Central memory CD8-positive, alpha-beta T cell (primary cell): ENCODE data around the gene ETV6.

Experiments
- ATAC-seq: fragments of 150-1000 bp; cut with Tn5 transposase; replicated peaks from 2 replicates; pipeline ENCODE4 v1.10.0; 2022; ENCODE audit warnings: mild to moderate bottlenecking, moderate FRiP score, moderate number of reproducible peaks; ENCODE audit not compliant: poor library complexity, severe bottlenecking; ENCODE audit errors: extremely low read depth
- DNase-seq, 2 donors: peaks; one replicate each; pipeline ENCODE4 v3.0.0; 2021; ENCODE audit warnings: low spot score in 2 of 2
- H3K27ac Mint-ChIP-seq: one replicate; pipeline ENCODE4 v1.8.0; 2022; ENCODE audit warnings: low read depth, mild to moderate bottlenecking, moderate library complexity, mixed read lengths
- H3K27me3 Mint-ChIP-seq: one replicate; pipeline ENCODE4 v1.8.0; 2022; ENCODE audit warnings: mixed read lengths
- H3K36me3 Mint-ChIP-seq: one replicate; pipeline ENCODE4 v1.8.0; 2022; ENCODE audit warnings: mild to moderate bottlenecking, moderate library complexity, mixed read lengths; ENCODE audit not compliant: insufficient read depth
- H3K4me1 Mint-ChIP-seq: one replicate; pipeline ENCODE4 v1.8.0; 2022; ENCODE audit warnings: mixed read lengths
- H3K4me3 Mint-ChIP-seq: one replicate; pipeline ENCODE4 v1.8.0; 2022; ENCODE audit warnings: mild to moderate bottlenecking, moderate library complexity, mixed read lengths
- H3K9me3 Mint-ChIP-seq: one replicate; pipeline ENCODE4 v1.8.0; 2022; ENCODE audit warnings: mixed read lengths

ETV6 gene

GRCh38 chr12:11838403-11838802, 188.9 kb downstream of the ETV6 start:
- peaks cover 14% of the 10 kb centered on the region for H3K36me3 Mint-ChIP-seq
- H3K4me3 Mint-ChIP-seq: no peak overlapping the region
- H3K27me3 Mint-ChIP-seq: no peaks in the 10 kb centered on the region
- no peak for DNase-seq
- no peak overlapping the region for H3K27ac Mint-ChIP-seq
- no peak for ATAC-seq
- no peaks in the 10 kb centered on the region for H3K9me3 Mint-ChIP-seq
- peaks cover 19% of the 10 kb centered on the region for H3K4me1 Mint-ChIP-seq

GRCh38 chr12:11839091-11839641, 189.7 kb downstream of the ETV6 start:
- no peak for DNase-seq

GRCh38 chr12:11840366-11840765, 190.9 kb downstream of the ETV6 start:
- Mint-ChIP-seq H3K4me1 (peaks cover 9% of the 10 kb centered on the region), H3K9me3 (no peaks in the 10 kb centered on the region), H3K27me3 (no peaks in the 10 kb centered on the region), H3K4me3 (no peak overlapping the region), H3K36me3 (peaks cover 14% of the 10 kb centered on the region), H3K27ac (no peak overlapping the region)
- ATAC-seq (no peak), DNase-seq (no peak)

More at GRCh38 chr12:11839091-11839641, 189.7 kb downstream of the ETV6 start:
- Mint-ChIP-seq H3K4me1 (peaks cover 13% of the 10 kb centered on the region), H3K27me3 (no peaks in the 10 kb centered on the region), H3K36me3 (peaks cover 14% of the 10 kb centered on the region), H3K9me3 (no peaks in the 10 kb centered on the region), H3K27ac (no peak overlapping the region), H3K4me3 (no peak overlapping the region)
- no peak for ATAC-seq

- no peaks in the 10 kb centered on the region for H3K9me3 Mint-ChIP-seq
- DNase-seq (no peak), ATAC-seq (no peak)
- H3K27me3 Mint-ChIP-seq: no peaks in the 10 kb centered on the region
- H3K27ac Mint-ChIP-seq: no peak overlapping the region
- no peaks in the 10 kb centered on the region for H3K4me1 Mint-ChIP-seq
- peaks cover 4% of the 10 kb centered on the region for H3K36me3 Mint-ChIP-seq
- no peak overlapping the region for H3K4me3 Mint-ChIP-seq
These were observed 197.0 kb downstream of the ETV6 start for GRCh38 chr12:11846488-11846887.

GRCh38 chr12:11847539-11847938, 198.1 kb downstream of the ETV6 start:
- H3K4me1 Mint-ChIP-seq: no peaks in the 10 kb centered on the region
- peaks cover 5% of the 10 kb centered on the region for H3K36me3 Mint-ChIP-seq
- no peaks in the 10 kb centered on the region for H3K27me3 Mint-ChIP-seq
- DNase-seq (no peak), ATAC-seq (no peak)
- H3K9me3 Mint-ChIP-seq: no peaks in the 10 kb centered on the region
- H3K27ac Mint-ChIP-seq: peak overlapping the region; percentile 35
- H3K4me3 Mint-ChIP-seq: no peak overlapping the region

- Mint-ChIP-seq H3K4me1 (no peaks in the 10 kb centered on the region), H3K36me3 (peaks cover 14% of the 10 kb centered on the region), H3K27me3 (no peaks in the 10 kb centered on the region), H3K4me3 (no peak overlapping the region), H3K27ac (no peak overlapping the region), H3K9me3 (no peaks in the 10 kb centered on the region)
- DNase-seq (no peak), ATAC-seq (no peak)
These were observed 200.5 kb downstream of the ETV6 start for GRCh38 chr12:11849757-11850504.

- no peak for DNase-seq
- H3K27me3 Mint-ChIP-seq: no peaks in the 10 kb centered on the region
- no peak overlapping the region for H3K27ac Mint-ChIP-seq
- H3K9me3 Mint-ChIP-seq: no peaks in the 10 kb centered on the region
- peaks cover 8% of the 10 kb centered on the region for H3K4me1 Mint-ChIP-seq
- no peak for ATAC-seq
- H3K36me3 Mint-ChIP-seq: peaks cover 17% of the 10 kb centered on the region
- H3K4me3 Mint-ChIP-seq: no peak overlapping the region
These were observed 203.7 kb downstream of the ETV6 start for GRCh38 chr12:11853126-11853525.

- no peak for ATAC-seq
- Mint-ChIP-seq H3K4me1 (peaks cover 8% of the 10 kb centered on the region), H3K27me3 (no peaks in the 10 kb centered on the region), H3K4me3 (no peak overlapping the region), H3K27ac (no peak overlapping the region), H3K9me3 (no peaks in the 10 kb centered on the region), H3K36me3 (peaks cover 19% of the 10 kb centered on the region)
- no peak for DNase-seq
These were observed 204.6 kb downstream of the ETV6 start for GRCh38 chr12:11854011-11854499.

GRCh38 chr12:11855983-11856374, 206.5 kb downstream of the ETV6 start:
- Mint-ChIP-seq H3K27ac (no peak overlapping the region), H3K36me3 (peaks cover 21% of the 10 kb centered on the region), H3K27me3 (no peaks in the 10 kb centered on the region), H3K9me3 (no peaks in the 10 kb centered on the region), H3K4me1 (peaks cover 8% of the 10 kb centered on the region), H3K4me3 (no peak overlapping the region)
- DNase-seq (no peak), ATAC-seq (no peak)

- no peak for DNase-seq
- peak overlapping the region; percentile 29 for H3K27ac Mint-ChIP-seq
- H3K36me3 Mint-ChIP-seq: peaks cover 21% of the 10 kb centered on the region
- ATAC-seq: no peak
- H3K4me1 Mint-ChIP-seq: peaks cover 8% of the 10 kb centered on the region
- no peaks in the 10 kb centered on the region for H3K9me3 Mint-ChIP-seq
- no peaks in the 10 kb centered on the region for H3K27me3 Mint-ChIP-seq
- no peak overlapping the region for H3K4me3 Mint-ChIP-seq
These were observed 207.5 kb downstream of the ETV6 start for GRCh38 chr12:11856971-11857370.

- H3K27me3 Mint-ChIP-seq: no peaks in the 10 kb centered on the region
- H3K9me3 Mint-ChIP-seq: no peaks in the 10 kb centered on the region
- H3K27ac Mint-ChIP-seq: no peak overlapping the region
- DNase-seq (no peak), ATAC-seq (no peak)
- H3K4me3 Mint-ChIP-seq: no peak overlapping the region
- peaks cover 12% of the 10 kb centered on the region for H3K36me3 Mint-ChIP-seq
- peaks cover 8% of the 10 kb centered on the region for H3K4me1 Mint-ChIP-seq
These were observed 210.4 kb downstream of the ETV6 start for GRCh38 chr12:11859705-11860425.

GRCh38 chr12:11861155-11861863, 211.8 kb downstream of the ETV6 start:
- H3K36me3 Mint-ChIP-seq: peaks cover 12% of the 10 kb centered on the region
- no peak for ATAC-seq

More at GRCh38 chr12:11861155-11861863, 211.8 kb downstream of the ETV6 start:
- H3K9me3 Mint-ChIP-seq: peaks cover 7% of the 10 kb centered on the region
- no peaks in the 10 kb centered on the region for H3K4me1 Mint-ChIP-seq
- no peaks in the 10 kb centered on the region for H3K27me3 Mint-ChIP-seq
- H3K27ac Mint-ChIP-seq: peak overlapping the region; percentile 51
- H3K4me3 Mint-ChIP-seq: no peak overlapping the region
- no peak for DNase-seq
